Hematopoietic multipotent progenitor cell treated with erythropoietin and hydrocortisone succinate and interleukin-3 and kit ligand, for 4 days (in vitro differentiated cells): ENCODE measurements around the gene REPIN1.
"Not testable (repeated sequence)": the region's sequence is repeated elsewhere in the genome, so short reads cannot be mapped to it uniquely, and the experiment has no call there.

Experiments
- DNase-seq: peaks from one replicate; pipeline ENCODE4 v3.0.0-alpha.2; 2015

Gene REPIN1

DNA sequence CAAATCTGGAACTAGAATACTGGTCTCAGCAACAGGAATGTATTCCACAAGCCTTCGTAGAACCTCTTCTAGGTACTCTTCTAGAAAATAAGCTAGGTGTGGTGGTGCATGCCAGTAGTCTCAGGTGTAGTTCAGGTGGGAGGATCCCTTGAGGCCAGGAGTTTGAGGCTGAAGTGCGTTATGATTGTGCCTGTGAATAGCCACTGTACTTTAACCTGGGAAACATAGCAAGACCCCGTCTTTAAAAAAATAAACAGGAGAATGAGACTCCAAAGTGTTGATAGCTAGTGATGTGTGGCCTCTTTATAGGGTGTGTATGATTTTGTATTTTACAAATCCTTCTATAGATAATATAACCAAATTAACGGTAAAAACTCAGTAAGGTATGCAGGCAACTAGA lies 9.0 kb downstream of the REPIN1 start:
- no peak for DNase-seq

DNA sequence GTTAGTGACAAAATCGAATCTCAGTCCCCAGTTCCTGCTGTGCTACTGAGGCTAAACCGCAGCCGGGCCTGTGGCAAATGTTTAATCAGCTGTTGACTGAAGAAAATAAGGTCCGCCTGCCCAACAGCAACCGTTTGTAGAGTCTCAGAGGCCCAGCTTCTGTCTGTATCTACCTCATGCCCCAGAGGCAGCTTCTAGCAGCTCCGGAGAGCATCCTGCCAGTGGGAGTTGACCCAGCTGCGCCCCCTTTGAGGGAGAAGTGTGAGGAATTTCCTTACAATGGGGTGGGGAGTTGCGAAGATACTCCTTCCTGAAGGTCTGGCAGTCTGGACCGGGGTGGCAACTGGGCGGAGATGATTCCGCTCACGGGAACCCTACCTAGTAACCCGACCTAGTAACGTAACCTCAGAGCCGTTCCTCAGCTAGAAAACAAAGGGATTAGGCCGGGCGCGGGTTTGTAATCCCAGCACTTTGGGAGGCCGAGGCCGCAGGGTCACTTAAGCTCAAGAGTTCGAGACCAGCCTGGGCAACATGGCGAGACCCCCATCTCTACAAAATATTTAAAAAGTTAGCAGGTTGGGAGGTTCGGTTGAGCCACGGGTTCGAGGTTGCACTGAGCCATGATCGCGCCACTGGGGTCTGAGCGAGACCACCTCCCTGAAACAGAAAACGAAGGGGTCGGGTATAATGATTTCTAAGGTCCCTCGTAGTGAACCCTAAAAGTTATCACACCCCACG lies 9.7 kb downstream of the REPIN1 start:
- peak; percentile 90 for DNase-seq

DNA sequence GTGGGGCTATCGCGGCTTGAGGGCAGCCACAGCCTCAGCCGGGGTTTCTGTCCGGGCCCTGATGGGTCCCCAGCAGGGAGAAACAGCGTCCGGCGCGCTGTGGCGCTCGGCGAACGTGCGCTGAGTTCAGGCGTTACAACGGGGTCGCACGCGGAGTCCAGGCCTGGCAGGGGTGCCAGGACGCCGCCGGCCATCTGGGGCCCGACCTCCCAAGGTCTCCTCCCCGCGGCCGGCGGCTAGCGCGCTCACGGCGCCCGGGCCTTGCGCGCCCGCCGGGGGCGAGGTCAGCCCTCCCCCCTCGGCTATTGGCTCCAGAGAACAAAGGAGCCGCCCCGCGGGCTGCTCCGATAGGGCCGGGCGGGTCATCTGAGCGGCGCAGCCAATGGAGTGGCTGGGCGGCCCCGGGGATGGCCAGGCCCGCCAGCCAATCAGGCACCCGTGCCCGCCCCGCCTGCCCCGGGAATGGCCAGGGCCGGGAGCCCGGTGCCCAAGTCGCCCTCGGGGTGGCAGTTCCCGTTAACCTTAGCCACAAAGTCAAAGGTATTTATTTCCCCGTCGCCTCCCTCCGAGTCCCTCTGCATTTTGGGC lies 10.3 kb downstream of the REPIN1 start, which contains the start of gene ZNF775:
Gene ZNF775, plus strand, starts transcription at position 478 of the 588 bp plus-strand sequence. CDS start 9,141 bp downstream, outside the sequence.
- DNase-seq: peak; percentile 98

- DNase-seq: peak; percentile 61
Observed at GRCh38 chr7:150379441-150380379, 11.1 kb downstream of the REPIN1 start.

- DNase-seq: no peak
Observed at GRCh38 chr7:150380463-150380862, 11.8 kb downstream of the REPIN1 start.

GRCh38 chr7:150381096-150381495 lies 12.5 kb downstream of the REPIN1 start:
- no peak for DNase-seq

DNA sequence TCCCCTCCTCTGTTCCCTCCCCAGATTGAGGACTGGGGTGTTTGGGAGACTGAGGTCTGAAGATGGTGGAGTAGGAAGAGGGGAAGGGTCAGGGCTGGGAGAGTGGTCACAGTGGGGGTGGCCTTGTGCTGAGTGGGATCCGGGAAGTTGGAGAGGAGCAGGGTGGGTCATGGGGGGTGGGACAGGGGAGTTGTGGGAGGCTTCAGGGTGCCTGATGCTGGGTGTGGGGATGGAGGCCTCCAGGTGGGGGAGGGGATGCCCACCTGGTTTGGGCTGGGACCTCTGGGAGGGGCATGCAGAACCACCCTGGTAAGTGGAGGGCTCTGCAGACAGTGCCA lies 13.1 kb downstream of the REPIN1 start:
- no peak for DNase-seq

DNA sequence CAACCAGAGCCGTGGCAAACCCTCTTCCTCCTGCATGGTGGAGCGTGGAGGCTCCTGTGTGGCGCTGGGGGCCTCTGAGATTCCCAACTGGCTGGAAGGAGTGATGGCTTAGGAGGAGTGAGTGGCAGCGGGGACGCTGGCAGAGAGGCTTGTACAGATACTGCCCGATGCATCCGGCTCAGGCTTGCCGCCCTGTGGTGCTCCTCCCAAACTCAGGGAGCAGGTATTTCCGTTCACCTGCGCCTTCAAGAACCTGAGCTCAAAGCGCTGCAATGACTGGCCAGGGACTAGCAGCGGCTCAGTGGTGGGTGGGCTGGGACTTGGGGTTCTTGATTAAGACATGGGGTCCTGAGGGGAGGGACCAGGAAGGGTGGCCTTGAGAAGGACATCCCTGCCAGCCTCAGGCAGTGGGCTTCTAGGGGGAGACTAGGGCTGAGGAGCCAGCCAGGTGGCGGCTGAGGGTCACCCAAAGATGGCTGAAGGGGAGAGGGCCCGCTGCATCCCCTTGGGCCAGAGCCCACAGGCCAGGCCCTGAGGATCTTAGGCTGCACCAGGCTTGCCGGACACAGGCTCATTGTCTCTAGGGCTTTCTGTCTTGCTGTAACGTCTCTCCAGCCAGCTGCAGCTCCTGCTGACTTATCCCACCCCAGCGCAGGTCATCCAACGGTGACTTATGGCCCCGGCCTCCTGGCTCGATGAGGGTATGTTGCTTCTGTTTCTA lies 13.7 kb downstream of the REPIN1 start:
- no peak for DNase-seq

DNA sequence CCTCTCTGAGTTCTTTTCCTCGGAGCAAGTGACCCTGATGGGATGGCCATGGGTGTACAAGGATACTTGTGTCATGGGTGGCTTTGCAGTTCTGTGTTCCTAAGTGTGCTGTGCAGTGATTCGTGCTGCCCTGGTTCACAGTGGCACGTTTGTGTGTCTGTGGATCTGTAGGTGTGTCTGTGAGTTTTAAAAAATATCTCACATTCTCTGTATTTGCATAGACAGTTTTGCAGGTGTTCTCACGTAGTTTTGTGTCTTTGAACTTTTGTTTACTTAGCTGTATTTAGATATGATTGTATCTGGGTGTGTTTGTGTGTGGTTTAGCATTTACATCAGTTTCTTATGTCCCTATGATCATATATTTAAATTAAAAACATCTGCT lies 14.2 kb downstream of the REPIN1 start:
- no peak for DNase-seq

- DNase-seq: no peak
Observed at GRCh38 chr7:150383710-150384397, 15.2 kb downstream of the REPIN1 start.

DNA sequence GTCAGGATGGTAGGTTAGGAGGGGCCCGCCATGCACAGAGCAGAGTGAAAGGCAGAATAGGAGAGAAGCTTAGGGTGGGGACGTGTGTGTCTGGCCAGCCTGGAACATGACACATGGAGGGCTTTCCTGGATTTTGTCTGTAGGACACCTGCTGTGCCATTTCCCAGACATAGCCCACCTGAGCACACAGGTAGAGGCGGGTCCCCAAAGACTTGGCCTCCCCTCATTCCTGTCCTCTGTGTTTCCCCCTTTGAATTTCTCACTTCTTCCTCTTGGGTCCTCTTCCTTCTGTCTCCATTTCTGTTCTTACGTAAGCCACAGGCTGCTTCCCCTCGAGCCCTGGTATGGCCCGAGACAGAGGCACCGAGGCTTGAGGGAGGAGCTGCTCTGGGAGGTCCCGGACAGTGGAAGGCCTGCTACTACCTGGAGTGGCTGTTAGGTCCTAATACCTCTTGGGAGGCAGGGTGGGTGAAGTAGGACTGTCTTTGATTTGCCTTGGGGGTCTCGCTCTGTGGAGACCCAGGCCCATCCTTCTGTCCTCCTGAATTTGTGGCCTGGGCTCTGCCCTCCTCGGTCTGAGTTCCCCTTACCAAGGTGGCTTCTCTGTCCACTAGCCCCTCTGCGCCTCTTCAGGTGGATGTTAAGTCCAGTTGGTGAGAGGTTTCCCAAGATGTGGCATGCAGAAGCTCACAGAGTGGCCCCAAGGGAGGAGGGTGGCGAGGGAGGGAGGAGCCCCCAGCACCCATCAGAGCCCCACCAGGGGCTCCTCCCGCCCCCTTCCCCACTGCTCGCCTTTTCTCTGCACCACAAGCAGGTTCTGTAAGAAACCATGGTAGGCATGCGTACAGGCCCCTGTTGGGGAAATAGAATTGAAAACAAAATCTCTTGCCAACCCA lies 16.0 kb downstream of the REPIN1 start:
- peak; percentile 31 for DNase-seq

GRCh38 chr7:150385302-150385723 lies 16.7 kb downstream of the REPIN1 start:
- DNase-seq: no peak

DNA sequence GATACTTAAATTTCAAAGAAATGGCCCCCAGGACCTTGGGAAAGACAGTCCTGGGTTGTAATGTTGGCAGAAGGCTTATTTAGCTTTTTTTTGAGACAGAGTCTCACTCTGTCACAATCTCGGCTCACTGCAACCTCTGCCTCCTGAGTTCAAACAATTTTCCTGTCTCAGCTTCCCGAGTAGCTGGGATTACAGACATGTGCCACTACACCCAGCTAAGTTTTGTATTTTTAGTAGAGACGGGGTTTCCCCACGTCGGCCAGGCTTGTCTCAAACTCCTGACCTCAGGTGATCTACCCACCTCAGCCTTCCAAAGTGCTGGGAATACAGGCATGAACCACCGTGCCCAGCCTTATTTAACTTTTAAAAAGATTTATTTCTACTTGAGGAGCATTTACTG lies 17.3 kb downstream of the REPIN1 start:
- not testable (repeated sequence) for DNase-seq

DNA sequence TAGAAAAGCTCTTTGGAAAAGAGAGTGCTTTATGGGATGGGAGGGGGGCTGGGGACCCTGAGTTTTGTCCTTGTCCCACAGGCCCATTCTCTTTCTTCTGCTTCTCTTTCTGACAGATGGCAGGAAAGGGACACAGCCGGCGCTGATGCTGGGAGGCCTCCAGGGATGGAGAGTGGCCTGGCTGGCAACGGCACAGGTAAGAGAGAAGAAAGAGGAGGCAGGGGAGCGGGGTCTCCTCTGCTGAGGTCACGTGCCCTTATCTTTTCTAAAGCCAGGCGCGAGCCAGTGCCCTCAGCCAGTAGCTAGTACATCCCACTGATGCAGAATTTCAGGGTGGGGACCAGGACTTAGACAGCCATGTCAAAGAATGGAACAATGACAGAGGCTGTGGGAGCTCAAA lies 19.7 kb downstream of the REPIN1 start:
- no peak for DNase-seq

DNA sequence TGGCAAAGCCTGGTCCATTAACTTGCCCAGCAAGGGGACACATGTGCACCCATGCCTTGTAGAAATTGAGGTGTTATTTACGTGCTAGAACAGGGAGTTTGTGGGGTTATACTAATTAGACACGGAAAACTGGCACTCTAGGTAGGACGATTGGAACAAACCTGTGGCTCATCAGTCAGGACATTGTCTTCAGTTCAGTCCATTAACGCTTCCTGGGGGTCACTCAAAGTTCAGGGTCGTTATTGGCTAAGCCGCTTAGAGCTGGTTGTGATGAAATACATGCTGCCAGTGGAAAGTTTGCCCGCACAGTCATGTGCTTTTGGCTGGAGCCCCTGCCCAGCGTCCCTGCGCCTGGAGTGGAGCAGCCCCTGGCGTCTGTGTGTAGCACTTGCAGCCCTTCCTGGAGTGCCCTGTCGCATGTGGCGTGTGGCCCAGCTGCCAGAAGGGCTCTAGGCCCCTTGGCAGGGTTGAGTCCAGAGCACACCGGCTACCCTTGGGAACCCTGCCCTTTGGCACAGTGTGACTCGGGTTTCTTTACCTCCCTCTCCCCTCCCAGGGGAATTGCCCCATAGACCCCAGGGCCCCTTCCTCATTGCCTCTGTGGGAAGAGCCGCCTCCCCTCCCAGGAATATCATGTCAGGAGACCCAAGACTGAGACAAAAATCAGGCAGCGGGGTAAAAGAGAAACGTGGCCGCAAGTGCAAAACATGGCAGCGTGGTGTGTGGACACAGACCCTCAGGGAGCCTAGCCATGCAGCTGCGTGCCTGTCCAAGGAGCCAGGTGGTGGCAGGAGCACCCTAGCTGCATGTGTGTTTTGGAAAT lies 20.3 kb downstream of the REPIN1 start:
- peak; percentile 71 for DNase-seq

- DNase-seq: no peak
Observed at GRCh38 chr7:150389532-150389816, 20.9 kb downstream of the REPIN1 start.

DNA sequence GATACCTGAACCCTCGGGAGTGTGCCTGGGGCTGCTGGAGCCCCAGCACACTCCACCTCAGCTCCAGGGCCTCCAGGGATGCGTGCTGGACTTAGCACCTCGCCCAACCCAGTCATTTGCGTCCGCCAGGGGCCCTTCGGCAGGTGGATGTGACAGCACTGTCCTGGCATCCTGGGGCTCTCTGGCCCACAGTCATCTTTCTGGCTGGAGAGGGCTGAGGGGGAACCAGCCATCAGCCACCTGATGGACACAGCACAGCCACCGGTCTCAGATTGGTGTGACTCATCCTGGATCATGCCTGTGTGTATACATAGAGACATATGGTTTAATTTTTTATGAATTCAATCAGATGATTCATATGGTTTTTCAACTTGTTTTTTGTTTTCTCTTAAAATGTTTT lies 21.6 kb downstream of the REPIN1 start:
- no peak for DNase-seq

DNA sequence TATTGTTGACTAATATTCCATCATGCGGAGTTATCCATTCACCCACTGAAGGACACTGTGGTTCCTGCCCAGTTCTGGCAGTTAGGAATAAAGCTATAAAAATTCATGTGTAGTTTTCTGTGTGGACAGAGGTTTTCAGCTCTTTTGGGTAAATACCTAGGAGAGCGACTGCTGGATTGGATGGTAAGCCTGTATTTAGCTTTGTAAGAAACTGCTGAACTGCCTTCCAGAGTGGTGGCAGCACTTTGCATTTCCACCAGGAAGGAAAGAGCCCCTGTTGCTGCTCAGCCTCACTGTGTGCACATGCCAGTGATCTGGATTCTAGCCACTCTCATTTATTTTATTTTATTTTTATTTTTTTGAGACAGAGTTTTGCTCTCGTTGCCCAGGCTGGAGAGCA lies 24.7 kb downstream of the REPIN1 start:
- DNase-seq: no peak

DNA sequence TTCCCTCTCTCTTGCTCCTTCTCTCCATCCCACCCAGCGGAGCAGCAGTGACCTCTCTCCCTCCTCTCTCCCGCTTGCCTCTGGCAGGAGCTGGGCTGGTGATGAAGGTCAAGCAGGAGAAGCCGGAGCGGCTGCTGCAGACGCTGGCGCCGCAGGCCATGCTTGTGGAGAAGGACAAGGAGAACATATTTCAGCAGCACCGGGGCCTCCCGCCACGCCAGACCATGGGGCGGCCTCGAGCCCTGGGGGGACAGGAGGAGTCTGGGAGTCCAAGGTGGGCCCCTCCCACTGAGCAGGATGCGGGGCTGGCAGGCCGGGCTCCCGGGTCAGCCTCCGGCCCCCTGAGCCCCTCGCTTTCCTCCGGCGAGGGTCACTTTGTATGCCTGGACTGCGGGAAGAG lies 27.8 kb downstream of the REPIN1 start:
- DNase-seq: no peak

DNA sequence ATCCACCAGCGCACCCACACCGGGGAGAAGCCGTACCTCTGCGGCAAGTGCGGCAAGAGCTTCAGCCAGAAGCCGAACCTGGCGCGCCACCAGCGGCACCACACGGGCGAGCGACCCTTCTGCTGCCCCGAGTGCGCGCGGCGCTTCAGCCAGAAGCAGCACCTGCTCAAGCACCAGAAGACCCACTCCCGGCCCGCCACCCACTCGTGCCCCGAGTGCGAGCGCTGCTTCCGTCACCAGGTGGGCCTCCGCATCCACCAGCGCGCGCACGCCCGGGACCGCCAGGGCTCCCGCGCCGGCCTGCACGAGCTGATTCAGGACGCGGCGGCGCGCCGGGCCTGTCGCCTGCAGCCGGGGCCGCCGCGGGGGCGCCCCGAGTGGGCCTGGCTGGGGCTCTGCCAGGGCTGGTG lies 28.2 kb downstream of the REPIN1 start:
- no peak for DNase-seq
